HuH-7.5 (cell line): Measurements from ENCODE around the gene BTBD17.

Experiments
- DNase-seq: peaks from one replicate; pipeline ENCODE4 v3.0.0; 2011; ENCODE audit warnings: low spot score

BTBD17 gene

GRCh38 chr17:74358697-74359096 lies 3.0 kb downstream of the BTBD17 start:
- DNase-seq: no peak

- DNase-seq: no peak
Observed at GRCh38 chr17:74357466-74357809, 4.2 kb downstream of the BTBD17 start.

DNA sequence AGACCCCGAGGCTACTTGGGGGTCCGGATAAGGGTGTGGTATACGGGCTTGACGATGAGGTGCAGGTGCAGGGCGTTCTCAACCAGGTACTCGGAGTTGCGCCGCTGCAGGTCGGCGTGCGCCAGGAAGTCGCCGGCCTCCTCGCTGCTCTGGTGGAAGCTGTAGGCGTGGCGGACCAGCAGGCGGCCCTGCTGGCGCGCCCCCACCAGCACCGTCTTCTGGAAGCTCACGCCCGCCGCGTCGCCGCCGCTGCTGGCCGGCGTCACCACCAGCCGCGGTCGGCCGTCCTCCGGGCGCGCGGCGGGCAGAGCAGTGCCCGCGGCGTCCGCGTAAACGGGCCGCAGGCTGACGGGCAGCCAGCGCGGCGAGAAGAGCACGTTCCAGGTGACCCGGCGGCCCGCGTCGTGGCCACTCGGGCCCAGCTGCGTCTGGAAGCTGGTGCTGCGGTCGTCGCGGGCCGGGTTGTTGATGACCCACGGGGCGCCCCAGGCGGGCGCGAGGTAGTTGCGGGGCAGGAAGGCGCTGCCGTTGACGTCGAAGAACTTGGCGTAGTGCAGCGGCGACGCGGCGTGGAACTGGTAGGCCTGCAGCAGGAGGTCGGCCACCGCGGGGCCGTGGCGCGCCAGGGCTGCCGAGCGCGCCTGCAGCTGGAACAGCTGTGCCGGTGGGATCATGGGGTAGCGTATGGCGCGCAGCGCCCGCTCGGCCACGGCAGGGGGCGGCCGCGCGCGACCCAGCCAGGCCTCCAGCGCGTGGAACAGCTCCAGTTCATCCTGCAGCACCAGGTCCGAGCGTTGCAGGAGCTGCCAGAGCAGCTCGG lies 4.8 kb downstream of the BTBD17 start:
- DNase-seq: no peak

DNA sequence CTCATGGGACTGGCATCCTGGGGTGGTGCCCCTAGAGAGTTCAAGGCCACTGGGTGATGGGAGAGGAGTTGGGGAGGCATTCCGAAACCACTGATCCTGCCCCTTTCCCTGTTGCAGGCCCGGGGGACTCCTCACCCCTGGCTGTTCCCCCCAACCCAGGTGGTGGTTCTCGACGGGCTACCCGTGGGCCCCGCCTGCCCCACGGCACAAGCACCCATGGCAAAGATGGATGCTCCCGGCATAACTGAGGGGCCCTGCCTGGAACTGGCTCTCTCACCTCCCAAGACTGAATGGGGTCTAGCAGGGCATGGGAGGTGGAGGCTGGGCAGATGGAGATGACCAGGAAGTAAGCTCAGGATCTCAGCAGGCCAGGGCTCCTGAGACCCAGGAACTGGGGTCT lies 6.6 kb downstream of the BTBD17 start:
- DNase-seq: no peak

- DNase-seq: no peak
Observed at GRCh38 chr17:74354561-74354960, 7.1 kb downstream of the BTBD17 start.

GRCh38 chr17:74354123-74354522 lies 7.5 kb downstream of the BTBD17 start:
- peak; percentile 96 for DNase-seq

- no peak for DNase-seq
Observed at GRCh38 chr17:74353446-74354060, 8.1 kb downstream of the BTBD17 start.

- DNase-seq: no peak
Observed at GRCh38 chr17:74351552-74352210, 10.0 kb downstream of the BTBD17 start.

- no peak for DNase-seq
Observed at GRCh38 chr17:74350486-74350885, 11.2 kb downstream of the BTBD17 start.

- DNase-seq: no peak
Observed at GRCh38 chr17:74349120-74349519, 12.5 kb downstream of the BTBD17 start.

- DNase-seq: no peak
Observed at GRCh38 chr17:74347646-74348045, 14.0 kb downstream of the BTBD17 start.

GRCh38 chr17:74345433-74346241 lies 16.0 kb downstream of the BTBD17 start:
- DNase-seq: no peak

DNA sequence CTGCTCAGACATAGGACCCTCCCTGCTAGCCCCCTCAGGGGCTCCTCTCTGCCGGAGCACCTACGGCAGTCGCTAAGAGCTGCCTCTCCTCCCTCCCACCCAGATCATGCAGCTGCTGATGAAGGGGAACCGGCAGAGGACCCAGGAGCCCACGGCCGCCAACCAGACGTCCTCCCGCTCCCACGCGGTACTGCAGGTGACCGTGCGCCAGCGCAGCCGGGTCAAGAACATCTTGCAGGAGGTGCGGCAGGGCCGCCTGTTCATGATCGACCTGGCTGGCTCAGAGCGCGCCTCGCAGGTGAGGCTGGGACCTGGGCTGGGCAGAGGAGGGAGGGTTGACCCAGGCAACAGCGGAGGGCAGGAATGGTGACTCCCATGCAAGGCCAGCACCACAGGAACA lies 17.0 kb downstream of the BTBD17 start:
- DNase-seq: no peak

DNA sequence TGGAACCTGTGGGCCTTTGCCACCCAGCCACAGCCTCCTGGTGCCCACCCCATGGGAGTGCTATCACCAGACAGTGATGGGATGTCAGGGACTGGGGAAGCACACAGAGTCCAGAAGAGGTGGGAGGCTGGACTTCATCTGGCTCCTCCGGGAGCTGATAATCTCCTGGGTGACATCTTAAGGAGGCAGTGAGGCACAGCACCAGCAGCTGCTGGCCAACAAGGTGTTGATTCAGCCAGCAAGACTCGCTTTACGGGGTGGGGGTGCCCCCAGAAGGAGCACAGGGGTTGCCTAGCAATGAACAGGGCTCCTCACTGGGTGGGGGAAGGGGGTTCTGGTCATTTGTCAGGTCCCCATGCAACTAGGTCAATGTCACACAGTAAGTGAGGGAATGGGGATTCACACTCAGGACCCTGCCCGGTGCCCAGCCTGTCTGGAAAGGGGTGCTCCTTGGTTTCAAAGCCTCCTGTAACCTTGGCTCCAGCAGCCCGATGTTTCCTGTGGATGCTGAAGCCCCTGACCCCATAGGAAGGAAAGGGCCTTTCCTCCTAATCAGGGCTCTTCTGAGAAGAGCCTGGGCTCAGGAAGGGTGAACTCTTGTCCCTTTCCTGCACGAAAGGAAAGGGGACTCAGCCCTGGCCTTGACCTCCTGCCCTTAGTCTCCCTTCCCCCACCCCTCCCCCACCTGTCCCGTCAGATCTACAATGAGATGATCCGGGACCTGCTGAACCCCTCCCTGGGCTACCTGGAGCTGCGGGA lies 18.0 kb downstream of the BTBD17 start:
- no peak for DNase-seq

GRCh38 chr17:74343121-74343520 lies 18.5 kb downstream of the BTBD17 start:
- no peak for DNase-seq

- DNase-seq: no peak
Observed at GRCh38 chr17:74342224-74342623, 19.4 kb downstream of the BTBD17 start.

DNA sequence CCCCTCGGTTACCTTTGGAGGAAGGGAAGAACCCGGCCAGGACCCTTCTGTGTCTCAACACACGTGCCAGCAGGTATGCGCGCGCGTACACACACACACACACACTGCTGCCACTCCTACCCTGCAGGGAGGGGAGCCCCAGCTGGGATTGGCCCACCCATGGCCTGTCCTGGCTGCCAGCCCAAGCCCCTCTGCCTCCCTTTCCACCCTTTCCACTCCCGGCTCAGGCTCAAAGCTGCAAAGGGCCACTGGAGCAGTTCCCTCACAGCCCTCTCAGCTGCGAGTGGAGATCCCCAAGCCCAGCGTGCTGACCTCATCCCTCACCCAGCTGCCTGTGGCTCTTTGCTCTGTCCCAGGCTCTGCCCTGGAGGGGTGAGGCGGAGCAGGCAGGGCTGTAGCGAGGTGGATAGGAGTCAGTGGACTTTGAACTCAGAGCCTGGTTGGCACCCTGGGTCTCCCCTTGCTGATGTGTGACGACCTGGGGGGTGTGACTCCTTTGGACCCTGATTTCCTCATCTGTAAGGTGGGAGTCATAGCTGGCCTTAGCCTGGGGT lies 21.1 kb downstream of the BTBD17 start:
- DNase-seq: no peak

DNA sequence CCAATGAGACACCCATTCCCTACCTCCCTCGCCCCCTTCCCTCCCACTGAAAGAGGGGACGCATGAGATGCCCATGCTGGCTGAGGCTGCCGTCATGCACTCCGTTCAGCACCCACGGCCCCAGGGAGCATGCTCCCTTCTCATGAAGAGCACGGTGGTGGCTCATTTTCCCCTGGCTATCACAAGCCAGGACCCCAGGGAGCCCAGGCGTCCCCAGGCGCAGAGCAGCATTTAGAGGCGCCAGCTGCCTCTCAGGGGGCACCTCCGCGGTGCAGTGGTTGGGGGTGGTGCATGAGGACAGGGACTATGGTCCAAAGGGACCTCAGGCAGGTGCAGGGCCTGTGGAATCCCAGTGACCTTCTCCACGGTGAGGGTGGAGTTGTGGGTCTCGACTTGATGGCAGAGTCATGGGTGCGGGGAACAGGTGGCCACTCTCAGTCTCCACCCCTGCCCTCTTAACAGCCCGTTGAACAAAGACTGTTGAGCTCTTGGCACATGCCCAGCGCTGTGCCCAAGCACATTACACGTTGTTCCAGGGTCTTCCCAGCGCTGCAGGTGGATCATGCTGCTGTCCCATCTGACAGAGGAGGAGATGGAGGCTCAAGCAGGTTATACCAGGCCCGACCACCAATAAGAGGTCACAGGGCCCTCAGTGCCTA lies 22.0 kb downstream of the BTBD17 start:
- DNase-seq: no peak

DNA sequence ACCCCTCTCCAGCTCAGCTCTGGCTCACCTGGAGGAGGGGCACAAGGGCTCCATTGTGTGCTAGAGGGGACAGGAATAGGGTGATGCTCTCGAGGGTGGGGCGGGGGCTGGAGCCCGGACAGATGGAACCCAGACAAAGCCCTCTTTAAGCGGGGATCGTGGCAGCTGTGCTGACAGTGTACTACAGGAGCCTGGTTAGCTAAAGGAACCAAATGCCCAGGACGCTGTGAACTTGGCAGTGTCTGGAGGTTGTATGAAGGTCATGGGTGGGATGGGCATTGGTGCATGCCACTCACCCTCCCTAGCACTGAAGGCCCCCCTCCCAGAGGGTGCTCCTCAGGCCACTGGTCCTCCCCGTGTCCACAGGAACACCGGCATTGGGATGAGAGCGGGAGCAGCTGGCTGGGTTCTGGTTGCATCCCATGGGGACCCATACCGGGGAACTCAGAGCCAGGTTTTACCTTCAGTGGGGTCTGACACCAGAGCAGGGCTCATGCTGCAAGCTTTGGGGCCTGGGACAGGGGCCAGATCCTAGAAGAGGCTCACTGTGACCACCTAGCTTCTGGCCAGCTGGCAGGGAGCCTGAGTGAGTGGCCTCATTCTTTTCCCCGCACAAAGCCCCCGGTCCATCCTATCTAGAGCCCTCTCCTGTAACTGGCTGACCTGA lies 23.7 kb downstream of the BTBD17 start:
- DNase-seq: no peak

GRCh38 chr17:74336307-74336706 lies 25.4 kb downstream of the BTBD17 start:
- DNase-seq: no peak
